Measurements from ENCODE around the gene POLR1G. TPM values are rescaled to one million over a fixed set of nuclear protein-coding genes. Genes with fewer than 3 reads are reported as not detected.

The POLR1G gene
- total RNA-seq, 1 experiment from 2014 or later, result 30.5 TPM

DNA sequence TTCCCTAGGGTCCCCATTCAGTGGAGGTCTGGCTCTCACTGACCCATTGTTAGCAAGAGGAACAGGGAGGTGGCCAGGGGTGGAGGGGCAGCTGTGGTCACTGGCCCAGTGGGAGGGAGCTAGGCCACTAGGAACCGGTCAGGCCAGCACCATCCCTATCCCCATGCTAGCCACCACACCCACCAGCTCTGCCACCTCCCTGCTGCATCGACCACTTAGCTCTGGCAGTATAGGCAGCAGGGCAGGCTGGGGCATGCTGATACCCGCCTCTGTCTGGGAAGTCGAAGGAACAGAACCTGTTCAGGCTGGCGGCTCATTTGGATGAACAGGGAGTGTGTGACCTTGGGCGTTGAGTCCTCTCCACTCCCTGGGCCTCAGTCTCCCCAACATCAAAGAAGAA is 6.3 kb upstream of the POLR1G start:
- POLR2A ChIA-PET, result interaction anchor here (2.1 kb wide), 1 partner anchor 79 kb away, joined by 4 read pairs; no protein-coding TSS in a partner anchor
- no peak for TF ChIP-seq POLR2A (IDR thresholded peaks at IDR 0.05; ENCODE audit: borderline replicate concordance, extremely low read depth, insufficient read depth, insufficient read length)
- TF ChIP-seq JUND (IDR thresholded peaks at IDR 0.05), result no peak
- TF ChIP-seq ZFX (IDR thresholded peaks at IDR 0.05), result no peak
- no peak for TF ChIP-seq ELF1 (IDR thresholded peaks at IDR 0.05; ENCODE audit: borderline replicate concordance, low read depth)
- TF ChIP-seq YY1 (IDR thresholded peaks at IDR 0.05; ENCODE audit: extremely low read depth, insufficient replicate concordance, low read depth, low read length), result no peak
- TF ChIP-seq, protein P1, sequence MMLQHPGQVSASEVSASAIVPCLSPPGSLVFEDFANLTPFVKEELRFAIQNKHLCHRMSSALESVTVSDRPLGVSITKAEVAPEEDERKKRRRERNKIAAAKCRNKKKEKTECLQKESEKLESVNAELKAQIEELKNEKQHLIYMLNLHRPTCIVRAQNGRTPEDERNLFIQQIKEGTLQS (IDR thresholded peaks at IDR 0.05), result no peak
- TF ChIP-seq SP1 (IDR thresholded peaks at IDR 0.05; ENCODE audit: low read depth), result no peak
- no peak for TF ChIP-seq ZBTB33 (IDR thresholded peaks at IDR 0.05; ENCODE audit: extremely low read depth, insufficient replicate concordance, low read length)
- no peak for TF ChIP-seq ZNF274 (IDR thresholded peaks at IDR 0.05; ENCODE audit: low read depth, low read length)
- no peak for TF ChIP-seq RAD21 (IDR thresholded peaks at IDR 0.05; ENCODE audit: low read depth)
- TF ChIP-seq, protein P2, sequence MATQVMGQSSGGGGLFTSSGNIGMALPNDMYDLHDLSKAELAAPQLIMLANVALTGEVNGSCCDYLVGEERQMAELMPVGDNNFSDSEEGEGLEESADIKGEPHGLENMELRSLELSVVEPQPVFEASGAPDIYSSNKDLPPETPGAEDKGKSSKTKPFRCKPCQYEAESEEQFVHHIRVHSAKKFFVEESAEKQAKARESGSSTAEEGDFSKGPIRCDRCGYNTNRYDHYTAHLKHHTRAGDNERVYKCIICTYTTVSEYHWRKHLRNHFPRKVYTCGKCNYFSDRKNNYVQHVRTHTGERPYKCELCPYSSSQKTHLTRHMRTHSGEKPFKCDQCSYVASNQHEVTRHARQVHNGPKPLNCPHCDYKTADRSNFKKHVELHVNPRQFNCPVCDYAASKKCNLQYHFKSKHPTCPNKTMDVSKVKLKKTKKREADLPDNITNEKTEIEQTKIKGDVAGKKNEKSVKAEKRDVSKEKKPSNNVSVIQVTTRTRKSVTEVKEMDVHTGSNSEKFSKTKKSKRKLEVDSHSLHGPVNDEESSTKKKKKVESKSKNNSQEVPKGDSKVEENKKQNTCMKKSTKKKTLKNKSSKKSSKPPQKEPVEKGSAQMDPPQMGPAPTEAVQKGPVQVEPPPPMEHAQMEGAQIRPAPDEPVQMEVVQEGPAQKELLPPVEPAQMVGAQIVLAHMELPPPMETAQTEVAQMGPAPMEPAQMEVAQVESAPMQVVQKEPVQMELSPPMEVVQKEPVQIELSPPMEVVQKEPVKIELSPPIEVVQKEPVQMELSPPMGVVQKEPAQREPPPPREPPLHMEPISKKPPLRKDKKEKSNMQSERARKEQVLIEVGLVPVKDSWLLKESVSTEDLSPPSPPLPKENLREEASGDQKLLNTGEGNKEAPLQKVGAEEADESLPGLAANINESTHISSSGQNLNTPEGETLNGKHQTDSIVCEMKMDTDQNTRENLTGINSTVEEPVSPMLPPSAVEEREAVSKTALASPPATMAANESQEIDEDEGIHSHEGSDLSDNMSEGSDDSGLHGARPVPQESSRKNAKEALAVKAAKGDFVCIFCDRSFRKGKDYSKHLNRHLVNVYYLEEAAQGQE (IDR thresholded peaks at IDR 0.05; ENCODE audit: low read depth), result no peak
- TF ChIP-seq CTCF (IDR thresholded peaks at IDR 0.05 in 2 of 3, conservative IDR thresholded peaks at IDR 0.05 in 1 of 3; ENCODE audit: borderline replicate concordance in 1 of 3, insufficient read depth in 1 of 3, low read depth in 2 of 3, low read length in 2 of 3), result no peak
- TF ChIP-seq EGR1 (IDR thresholded peaks at IDR 0.05; ENCODE audit: low read depth), result no peak
- TF ChIP-seq SRF (IDR thresholded peaks at IDR 0.05; ENCODE audit: low read depth), result no peak
- no peak for TF ChIP-seq EZH2phosphoT487 (IDR thresholded peaks at IDR 0.05; ENCODE audit: borderline replicate concordance)
- TF ChIP-seq CEBPB (IDR thresholded peaks at IDR 0.05; ENCODE audit: low read depth), result no peak

More for the DNA sequence above, 6.3 kb upstream of the POLR1G start:
- Histone ChIP-seq H3K36me3 (ENCODE audit: control insufficient read depth in 1 of 2, insufficient read depth in 2 of 2, low read length in 2 of 2) (peaks cover 2 to 7% of the 10 kb centered on the region in 2 experiments; a peak in 3 of 4 replicates), H3K27me3 (ENCODE audit: insufficient read depth, low read length) (no peaks in the 10 kb centered on the region), H4K20me1 (ENCODE audit: insufficient read depth) (no peaks in the 10 kb centered on the region), H3K4me1 (ENCODE audit: control insufficient read depth in 1 of 2, insufficient read depth in 2 of 2, low read length in 2 of 2) (peaks cover 27 to 40% of the 10 kb centered on the region in 2 experiments), H2AFZ (ENCODE audit: low read depth, low read length, poor library complexity, severe bottlenecking) (no peak overlapping the region), H3K4me3 (replicated peaks in 1 of 2; ENCODE audit: low read depth in 1 of 2, low read length in 2 of 2) (no peak overlapping the region), H3K27ac (ENCODE audit: low read depth, low read length) (peak overlapping the region; percentile 38; the same call in 1 of the 2 replicates), H3K79me2 (ENCODE audit: insufficient read depth, low read length) (peaks cover 55% of the 10 kb centered on the region), H3K9ac (ENCODE audit: low read length) (no peak overlapping the region), H3K9me3 (ENCODE audit: control insufficient read depth in 1 of 2, insufficient read depth in 1 of 2, low read depth in 1 of 2, low read length in 2 of 2) (no peaks in the 10 kb centered on the region), H3K9me2 (ENCODE audit: insufficient read depth) (no peaks in the 10 kb centered on the region), H3K4me2 (ENCODE audit: low read length) (0 out of 2 replicates have a peak overlapping the region, but pooled peaks have one; percentile 5)
- DNase-seq (ENCODE audit: low read depth, low spot score), result no peak
- no TSS peak for BruUV-seq (replicated peaks)
- RAD21 ChIA-PET (ENCODE audit: low non-redundant PET in 1 of 2, low total read pairs in 2 of 2, uncharacterized antibody in 2 of 2, unreplicated experiment in 2 of 2), result no interaction called here
- intact Hi-C loops (cut with micrococcal nuclease), result no loop called here
- ATAC-seq, result no peak
- CTCF ChIA-PET, result interaction anchor here (0.9 kb wide), 1 partner anchor 79 kb away, joined by 4 read pairs; no protein-coding TSS in a partner anchor

All from HCT116 (cell line).